H9 (cell line): ENCODE data around the gene ARHGAP30. TPM values are rescaled to one million over a fixed set of nuclear protein-coding genes. Genes with fewer than 3 reads are reported as not detected.
A peak's percentile ranks its signal among the peaks of the same experiment; 100 is the strongest.
"Not testable (repeated sequence)": the region's sequence is repeated elsewhere in the genome, so short reads cannot be mapped to it uniquely, and the experiment has no call there.

ENCODE experiments used
- DNase-seq: peaks from one replicate; pipeline ENCODE4 v3.0.0-alpha.2; 2017
- H2AFZ ChIP-seq: one replicate; pipeline ENCODE4 v1.6.1; 2013; ENCODE audit warnings: mild to moderate bottlenecking, low read length, control low read depth, moderate library complexity
- H2AK5ac ChIP-seq: 2 replicates; pipeline ENCODE4 v1.6.1; 2013; ENCODE audit warnings: low read length, control low read depth, mixed read lengths; ENCODE audit not compliant: insufficient read length
- H2BK120ac ChIP-seq: one replicate; pipeline ENCODE4 v1.6.1; 2013; ENCODE audit warnings: low read depth, mild to moderate bottlenecking, low read length, control low read depth, inconsistent platforms; ENCODE audit not compliant: poor library complexity, severe bottlenecking
- H2BK12ac ChIP-seq: 2 replicates; pipeline ENCODE4 v1.6.1; 2013; ENCODE audit warnings: low read length, control low read depth, mixed read lengths, low read depth; ENCODE audit not compliant: insufficient read length
- H2BK15ac ChIP-seq: 2 replicates; pipeline ENCODE4 v1.6.1; 2013; ENCODE audit warnings: low read depth, low read length, control low read depth
- H2BK20ac ChIP-seq: one replicate; pipeline ENCODE4 v1.6.1; 2013; ENCODE audit warnings: low read depth, mild to moderate bottlenecking, low read length, control low read depth, inconsistent platforms; ENCODE audit not compliant: poor library complexity, severe bottlenecking
- H2BK5ac ChIP-seq: 2 replicates; pipeline ENCODE4 v1.6.1; 2013; ENCODE audit warnings: low read length, control low read depth, mixed read lengths; ENCODE audit not compliant: insufficient read length
- H3K14ac ChIP-seq: 2 replicates; pipeline ENCODE4 v1.6.1; 2013; ENCODE audit warnings: low read length, control low read depth; ENCODE audit not compliant: insufficient read depth
- H3K18ac ChIP-seq: 2 replicates; pipeline ENCODE4 v1.6.1; 2013; ENCODE audit warnings: low read depth, mild to moderate bottlenecking, mixed read lengths, low read length, control low read depth; ENCODE audit not compliant: insufficient read length
- H3K23ac ChIP-seq: 2 replicates; pipeline ENCODE4 v1.6.1; 2013; ENCODE audit warnings: low read length, control low read depth, mixed read lengths, low read depth; ENCODE audit not compliant: insufficient read length
- H3K23me2 ChIP-seq: 2 replicates; pipeline ENCODE4 v1.6.1; 2013; ENCODE audit warnings: low read depth, mild to moderate bottlenecking, mixed read lengths, low read length, control low read depth; ENCODE audit not compliant: insufficient read length, poor library complexity, severe bottlenecking
- H3K27ac ChIP-seq: 2 replicates; pipeline ENCODE4 v1.5.1; 2013; ENCODE audit warnings: low read length, control low read depth, mixed read lengths, low read depth; ENCODE audit not compliant: insufficient read length
- H3K27me3 ChIP-seq: 2 replicates; pipeline ENCODE4 v1.6.1; 2013; ENCODE audit warnings: low read length, control low read depth, inconsistent platforms; ENCODE audit not compliant: insufficient read depth
- H3K4ac ChIP-seq: 2 replicates; pipeline ENCODE4 v1.6.1; 2013; ENCODE audit warnings: low read depth, mild to moderate bottlenecking, control low read depth, inconsistent platforms, low read length, moderate library complexity
- H3K4me1 ChIP-seq: 2 replicates; pipeline ENCODE4 v1.6.1; 2013; ENCODE audit warnings: low read length, control low read depth, inconsistent platforms; ENCODE audit not compliant: insufficient read depth
- H3K4me2 ChIP-seq: 2 replicates; pipeline ENCODE4 v1.6.1; 2013; ENCODE audit warnings: low read length, control low read depth, mixed read lengths; ENCODE audit not compliant: insufficient read length, insufficient read depth
- H3K56ac ChIP-seq: 2 replicates; pipeline ENCODE4 v1.6.1; 2013; ENCODE audit warnings: low read depth, mild to moderate bottlenecking, mixed read lengths, low read length, control low read depth; ENCODE audit not compliant: insufficient read length
- H3K79me1 ChIP-seq: 2 replicates; pipeline ENCODE4 v1.6.1; 2013; ENCODE audit warnings: low read depth, mild to moderate bottlenecking, moderate library complexity, low read length, control low read depth, inconsistent platforms; ENCODE audit not compliant: insufficient read depth, poor library complexity, severe bottlenecking
- H3K79me2 ChIP-seq: 2 replicates; pipeline ENCODE4 v1.6.1; 2013; ENCODE audit warnings: low read length, control low read depth, inconsistent platforms; ENCODE audit not compliant: insufficient read depth
- H3K9ac ChIP-seq: 2 replicates; pipeline ENCODE4 v1.6.1; 2013; ENCODE audit warnings: low read length, control low read depth, mixed read lengths; ENCODE audit not compliant: insufficient read length; ENCODE audit errors: extremely low read depth
- H3K9me3 ChIP-seq: one replicate; pipeline ENCODE4 v1.6.1; 2013; ENCODE audit warnings: low read depth, low read length, inconsistent platforms; ENCODE audit not compliant: control insufficient read depth
- H3T11ph ChIP-seq: one replicate; pipeline ENCODE4 v1.6.1; 2013; ENCODE audit warnings: mild to moderate bottlenecking, low read length, control low read depth, inconsistent platforms
- H4K20me1 ChIP-seq: one replicate; pipeline ENCODE4 v1.6.1; 2013; ENCODE audit not compliant: control insufficient read depth, insufficient read length, insufficient read depth
- H4K5ac ChIP-seq: 2 replicates; pipeline ENCODE4 v1.6.1; 2013; ENCODE audit warnings: low read depth, mild to moderate bottlenecking, mixed read lengths, low read length, control low read depth; ENCODE audit not compliant: insufficient read length
- H4K8ac ChIP-seq: replicated peaks from 2 replicates; pipeline ENCODE4 v1.6.1; 2013; ENCODE audit warnings: low read length, control low read depth, mixed read lengths, low read depth; ENCODE audit not compliant: insufficient read length
- H4K91ac ChIP-seq: 2 replicates; pipeline ENCODE4 v1.6.1; 2013; ENCODE audit warnings: low read depth, mild to moderate bottlenecking, moderate library complexity, mixed read lengths, low read length, control low read depth; ENCODE audit not compliant: insufficient read length
- H3K27ac Mint-ChIP-seq, 3 experiments: 2 replicates in 2 of 3; 3 replicates in 1 of 3; pipeline ENCODE4 v1.8.0; 2020 to 2021; ENCODE audit warnings: mixed read lengths in 3 of 3, mild to moderate bottlenecking in 1 of 3, moderate library complexity in 1 of 3
- H3K27me3 Mint-ChIP-seq: 2 replicates; pipeline ENCODE4 v1.8.0; 2021; ENCODE audit warnings: low read depth, mild to moderate bottlenecking, moderate library complexity, mixed read lengths
- H3K36me3 Mint-ChIP-seq, 3 experiments: 2 replicates in 2 of 3; 3 replicates in 1 of 3; pipeline ENCODE4 v1.8.0; 2020 to 2021; ENCODE audit warnings: low read depth in 3 of 3, mixed read lengths in 3 of 3; ENCODE audit not compliant: insufficient read depth in 1 of 3
- H3K4me1 Mint-ChIP-seq, 2 experiments: 2 replicates each; pipeline ENCODE4 v1.8.0; 2020; ENCODE audit warnings: mixed read lengths in 2 of 2
- H3K4me3 Mint-ChIP-seq, 2 experiments: 2 replicates in 1 of 2; 3 replicates in 1 of 2; pipeline ENCODE4 v1.8.0; 2020 to 2021; ENCODE audit warnings: mild to moderate bottlenecking in 2 of 2, mixed read lengths in 2 of 2, moderate library complexity in 1 of 2
- H3K9me3 Mint-ChIP-seq, 2 experiments: 2 replicates in 1 of 2; 3 replicates in 1 of 2; pipeline ENCODE4 v1.8.0; 2020; ENCODE audit warnings: mild to moderate bottlenecking in 2 of 2, mixed read lengths in 2 of 2, moderate library complexity in 1 of 2
- whole genome bisulfite sequencing: extraction: QIAGEN DNeasy Blood & Tissue Kit; methylation state at CpG from one replicate; pipeline ENCODE4 v1.1.7; 2013; ENCODE audit warnings: missing lambda C conversion rate, low lambda C conversion rate, mixed read lengths; ENCODE audit not compliant: insufficient read length; ENCODE audit errors: extremely low coverage; 5-methylcytosine and 5-hydroxymethylcytosine counted together
- total RNA-seq: library from RNA; stranded (reverse); gene quantifications from 2 replicates; pipeline ENCODE4 v1.2.1, GENCODE V29; 2021

The ARHGAP30 gene
- total RNA-seq, 1 experiment from 2014 or later: 0.13 TPM

DNA sequence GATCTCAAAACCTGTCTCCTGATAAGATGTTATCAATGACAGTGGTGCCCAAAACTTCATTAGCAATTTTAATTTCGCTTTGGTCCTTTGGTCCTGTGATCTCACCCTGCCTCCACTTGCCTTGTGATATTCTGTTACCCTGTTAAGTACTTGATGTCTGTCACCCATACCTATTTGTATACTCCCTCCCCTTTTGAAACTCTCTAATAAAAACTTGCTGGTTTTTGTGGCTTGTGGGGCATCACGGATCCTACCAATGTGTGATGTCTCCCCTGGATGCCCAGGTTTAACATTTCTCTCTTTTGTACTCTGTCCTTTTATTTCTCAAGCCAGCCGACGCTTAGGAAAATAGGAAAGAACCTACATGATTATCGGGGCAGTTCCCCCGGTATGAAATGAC is 5.8 kb downstream of the ARHGAP30 start:
- not testable (repeated sequence) for H3K4ac ChIP-seq, H3T11ph ChIP-seq, H3K23me2 ChIP-seq, H2AFZ ChIP-seq, H4K8ac ChIP-seq, H3K27ac ChIP-seq, H3K79me2 ChIP-seq, H3K9ac ChIP-seq, H3K27ac Mint-ChIP-seq, H3K4me2 ChIP-seq, H3K27me3 ChIP-seq, H4K91ac ChIP-seq, H2BK120ac ChIP-seq, H2BK15ac ChIP-seq, H3K56ac ChIP-seq, H3K18ac ChIP-seq, H3K9me3 Mint-ChIP-seq, H4K5ac ChIP-seq, H2AK5ac ChIP-seq, H3K14ac ChIP-seq, H4K20me1 ChIP-seq, H3K79me1 ChIP-seq, H3K36me3 Mint-ChIP-seq, H2BK5ac ChIP-seq, H3K9me3 ChIP-seq, H3K23ac ChIP-seq, H2BK20ac ChIP-seq, DNase-seq, H2BK12ac ChIP-seq, H3K4me1 ChIP-seq
- Mint-ChIP-seq H3K4me3 (0 out of 5 replicates have a peak overlapping the region, but pooled peaks of 1 of the 2 experiments have one; percentile 7), H3K27me3 (peaks cover 16% of the 10 kb centered on the region), H3K4me1 (peaks cover 11 to 16% of the 10 kb centered on the region in 2 experiments)
- no CpG with 5 or more reads among the region's 6 CpGs for WGBS
